Lung (tissue), 12 donors: Measurements from ENCODE around the gene TCFL5. TPM values are rescaled to one million over a fixed set of nuclear protein-coding genes. Genes with fewer than 3 reads are reported as not detected.

Source experiments
- ATAC-seq: fragments of 200-7000 bp; cut with Tn5 transposase; one replicate; pipeline ENCODE4 v1.9.1; 2020; ENCODE audit warnings: moderate number of reproducible peaks; ENCODE audit not compliant: insufficient read depth, low FRiP score
- DNase-seq, 3 donors: peaks; one replicate each; pipeline ENCODE4 v3.0.0-alpha.2; 2013 to 2017
- H3K27ac ChIP-seq, 2 donors: one replicate each; pipeline ENCODE4 v1.5.1; 2013; ENCODE audit warnings: mild to moderate bottlenecking in 2 of 2, moderate library complexity in 2 of 2, control low read depth in 1 of 2, inconsistent platforms in 1 of 2, low read depth in 1 of 2, low read length in 1 of 2
- H3K27me3 ChIP-seq, 3 donors: one replicate each; pipeline ENCODE4 v1.5.1; 2013; ENCODE audit warnings: low read length in 2 of 3; ENCODE audit not compliant: control insufficient read depth in 3 of 3, insufficient read depth in 3 of 3
- H3K36me3 ChIP-seq, 4 donors: one replicate each; pipeline ENCODE4 v1.5.1; 2013; ENCODE audit warnings: low read length in 4 of 4, mild to moderate bottlenecking in 1 of 4, moderate library complexity in 1 of 4; ENCODE audit not compliant: control insufficient read depth in 4 of 4, insufficient read depth in 4 of 4
- H3K4me1 ChIP-seq, 5 donors: one replicate each; pipeline ENCODE4 v1.5.1; 2013; ENCODE audit warnings: low read length in 5 of 5, mild to moderate bottlenecking in 2 of 5, moderate library complexity in 1 of 5; ENCODE audit not compliant: control insufficient read depth in 5 of 5, insufficient read depth in 5 of 5
- H3K4me3 ChIP-seq: one replicate; pipeline ENCODE4 v1.5.1; 2013; ENCODE audit warnings: mild to moderate bottlenecking, control low read depth, moderate library complexity
- H3K9ac ChIP-seq, 2 donors: one replicate each; pipeline ENCODE4 v1.5.1; 2013; ENCODE audit warnings: low read length in 2 of 2, control low read depth in 1 of 2; ENCODE audit not compliant: insufficient read depth in 1 of 2
- H3K9me3 ChIP-seq, 4 donors: one replicate each; pipeline ENCODE4 v1.5.1; 2013; ENCODE audit warnings: low read length in 3 of 4, mild to moderate bottlenecking in 1 of 4, moderate library complexity in 1 of 4; ENCODE audit not compliant: control insufficient read depth in 4 of 4, insufficient read depth in 3 of 4
- CTCF ChIP-seq: IDR thresholded peaks from 2 replicates; pipeline ENCODE4 v1.5.1; 2012; ENCODE audit warnings: mild to moderate bottlenecking; ENCODE audit errors: control extremely low read depth, extremely low read depth
- WGBS, 2 donors: extraction: QIAGEN DNeasy Blood & Tissue Kit; methylation state at CpG; one replicate each; pipeline ENCODE4 v1.1.7; 2013; 5-methylcytosine and 5-hydroxymethylcytosine counted together
- polyA plus RNA-seq, 2 donors: library from polyadenylated mRNA; stranded (reverse); fragments of 200-250 nt; gene quantifications; one replicate each; pipeline ENCODE4 v1.2.1, GENCODE V29; 2013
- total RNA-seq, 2 donors: library from RNA; depleted of rRNA in 1 of 2; stranded (reverse); fragments of >200 nt in 1 of 2; gene quantifications; one replicate each; pipeline ENCODE4 v1.2.1, GENCODE V29; 2014 to 2021
- donor health status: control.
- donor health status: control.
- donor health status: Bipolar disorder and iron deficiency.
- donor health status: healthy.
- donor health status: DM: yes; HTN: yes; CAD: no.

TCFL5 gene
- total and polyA plus RNA-seq, 4 donors = 3.8 to 8.6 (median 6.1) TPM

DNA sequence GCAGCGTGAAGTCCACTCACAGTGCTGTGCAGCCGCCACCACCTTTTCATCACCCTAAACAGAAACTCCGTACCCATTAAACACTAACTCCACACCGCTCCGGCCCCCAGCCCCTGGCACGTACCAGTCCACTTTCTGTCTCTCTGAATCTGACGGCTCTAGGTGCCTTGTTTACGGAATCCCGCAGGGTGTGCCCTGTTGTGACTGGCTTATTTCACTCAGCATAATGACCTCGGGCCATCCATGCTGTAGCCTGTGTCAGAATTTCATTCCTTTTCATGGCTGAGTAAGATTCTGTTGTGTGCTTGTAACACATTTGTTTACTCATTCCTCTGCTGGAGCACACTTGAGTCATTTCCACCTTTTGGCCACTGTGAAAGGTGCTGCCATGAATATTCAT lies 18.0 kb downstream of the TCFL5 start:
- Histone ChIP-seq H3K27ac (no peak overlapping the region), H3K27me3 (no peaks in the 10 kb centered on the region), H3K9ac (no peak overlapping the region), H3K9me3 (no peaks in the 10 kb centered on the region), H3K4me1 (no peaks in the 10 kb centered on the region), H3K36me3 (peaks cover 0 to 8% (median under 1%) of the 10 kb centered on the region in 4 donors), H3K4me3 (no peak overlapping the region)
- no peak for TF ChIP-seq CTCF
- DNase-seq = no peak
- no peak for ATAC-seq
- WGBS, 2 donors = 97 to 98% methylated on average over 10 of the region's 10 CpGs

DNA sequence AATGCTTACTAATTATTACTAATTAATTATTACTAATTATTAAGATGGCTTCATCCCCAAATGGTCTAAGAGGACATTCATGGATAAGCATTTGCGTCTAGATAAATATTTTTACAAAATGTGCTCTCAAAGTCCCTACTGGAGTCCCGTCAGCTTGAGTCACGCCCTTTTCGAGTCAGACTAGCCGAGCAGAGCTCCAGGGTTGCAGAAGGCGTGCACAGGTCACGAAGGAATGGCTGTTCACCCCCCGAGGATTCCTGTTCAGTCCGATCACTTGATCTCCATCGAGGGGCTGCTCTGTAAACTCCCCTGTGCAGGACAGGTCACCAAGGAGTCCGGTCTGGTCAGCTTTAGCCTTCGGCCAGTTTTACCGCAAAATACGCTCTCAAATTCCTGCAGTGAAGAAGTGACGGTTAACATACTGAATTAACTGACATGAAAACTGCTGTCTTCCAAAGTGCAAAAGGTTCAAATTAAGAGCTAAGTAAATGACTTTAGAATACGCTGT lies 19.9 kb downstream of the TCFL5 start:
- DNase-seq (no peak), ATAC-seq (no peak)
- H3K36me3 ChIP-seq = peaks cover 0 to 8% (median under 1%) of the 10 kb centered on the region in 4 donors
- H3K9me3 ChIP-seq = no peaks in the 10 kb centered on the region
- H3K27me3 ChIP-seq = no peaks in the 10 kb centered on the region
- no peak overlapping the region for H3K27ac ChIP-seq
- no peak overlapping the region for H3K4me3 ChIP-seq
- H3K4me1 ChIP-seq = no peaks in the 10 kb centered on the region
- no peak for TF ChIP-seq CTCF
- WGBS, 2 donors = 86% methylated on average over 16 of the region's 16 CpGs
- H3K9ac ChIP-seq = no peak overlapping the region

GRCh38 chr20:62840244-62841197 lies 21.1 kb downstream of the TCFL5 start:
- Histone ChIP-seq H3K9me3 (no peaks in the 10 kb centered on the region), H3K9ac (no peak overlapping the region), H3K27me3 (no peaks in the 10 kb centered on the region), H3K4me3 (no peak overlapping the region), H3K27ac (no peak overlapping the region), H3K4me1 (peaks cover 0 to 2% (median 0%) of the 10 kb centered on the region in 5 donors), H3K36me3 (peaks cover 0 to 5% (median 0%) of the 10 kb centered on the region in 4 donors)
- no peak for ATAC-seq
- TF ChIP-seq CTCF = no peak
- WGBS, 2 donors = 83 to 91% methylated on average over 45 of the region's 45 CpGs
- DNase-seq = no peak
